Urothelium cell line (cell line): Measurements from ENCODE around the gene DGCR6.
"Not testable (repeated sequence)": the region's sequence is repeated elsewhere in the genome, so short reads cannot be mapped to it uniquely, and the experiment has no call there.

Experiments
- DNase-seq: peaks from one replicate; pipeline ENCODE4 v3.0.0; 2011; ENCODE audit warnings: low spot score, mixed read lengths
- FAIRE-seq: peaks from 2 replicates; lab custom pipeline; 2011; peaks lifted over from hg19 to GRCh38; lab: Jason Lieb, UNC

The DGCR6 gene

DNA sequence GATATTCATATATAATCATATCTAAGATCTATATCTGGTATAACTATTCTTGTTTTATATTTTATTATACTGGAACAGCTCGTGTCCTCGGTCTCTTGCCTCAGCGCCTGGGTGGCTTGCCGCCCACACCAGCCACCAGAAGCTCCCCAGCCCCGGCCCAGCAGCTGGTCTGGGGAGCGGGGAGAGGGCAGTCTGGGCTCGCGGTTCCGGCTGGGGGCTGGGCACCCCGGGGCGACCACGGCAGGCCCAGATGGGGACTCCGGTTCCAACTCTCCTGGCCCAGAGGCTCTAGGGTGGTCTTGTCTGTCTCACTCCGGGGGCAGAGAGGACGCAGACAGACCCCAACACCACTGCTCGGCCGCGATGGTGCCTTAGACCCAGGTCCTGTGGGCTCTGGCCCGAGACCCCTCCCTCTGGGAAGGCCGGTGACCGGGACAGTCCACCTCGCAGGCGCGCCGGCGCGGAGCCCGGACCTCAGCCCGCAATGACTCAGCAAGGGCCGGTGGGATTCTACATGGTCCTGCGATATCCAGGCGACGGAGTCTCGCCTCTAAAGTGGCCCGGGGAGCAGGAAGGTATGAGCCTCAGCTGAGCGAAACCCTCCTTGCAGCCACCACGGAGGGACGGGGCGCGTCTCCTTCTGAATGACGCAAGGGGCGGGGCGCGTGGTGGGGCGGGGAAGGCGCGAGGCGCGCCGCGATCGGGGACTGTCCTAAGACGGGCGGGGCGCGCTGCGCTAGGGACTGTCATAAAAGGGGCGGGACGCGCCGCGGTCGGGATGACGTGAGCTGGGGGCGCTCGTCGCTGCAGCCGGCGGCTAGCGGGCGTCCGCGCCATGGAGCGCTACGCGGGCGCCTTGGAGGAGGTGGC lies at the start of gene DGCR6:
Gene DGCR6, plus strand, starts transcription at position 781 of the 870 bp plus-strand sequence. Its CDS starts 55 bp downstream, at position 836.
- DNase-seq (no peak), FAIRE-seq (peak; percentile 61)

DNA sequence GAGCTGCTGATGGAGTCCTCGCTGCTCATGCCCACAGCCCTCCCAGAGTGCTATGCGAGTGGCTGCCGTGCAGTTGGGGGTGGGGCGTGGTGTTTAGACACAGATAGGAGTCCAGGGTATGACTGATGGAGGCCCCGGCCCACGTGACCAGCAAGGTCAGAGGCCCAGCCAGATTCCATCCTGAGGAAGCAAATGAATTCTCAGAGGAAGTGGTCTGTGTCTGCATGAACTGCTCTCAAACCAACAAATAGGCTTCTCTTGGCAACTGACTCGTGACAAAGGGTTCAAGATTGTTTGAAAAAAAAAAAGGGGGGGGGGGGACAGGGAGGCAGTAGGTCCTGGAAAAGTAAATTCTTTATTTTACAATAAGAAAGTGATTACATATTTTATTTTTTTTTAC lies 46.8 kb upstream of the DGCR6 start:
- DNase-seq, FAIRE-seq: not testable (repeated sequence)

DNA sequence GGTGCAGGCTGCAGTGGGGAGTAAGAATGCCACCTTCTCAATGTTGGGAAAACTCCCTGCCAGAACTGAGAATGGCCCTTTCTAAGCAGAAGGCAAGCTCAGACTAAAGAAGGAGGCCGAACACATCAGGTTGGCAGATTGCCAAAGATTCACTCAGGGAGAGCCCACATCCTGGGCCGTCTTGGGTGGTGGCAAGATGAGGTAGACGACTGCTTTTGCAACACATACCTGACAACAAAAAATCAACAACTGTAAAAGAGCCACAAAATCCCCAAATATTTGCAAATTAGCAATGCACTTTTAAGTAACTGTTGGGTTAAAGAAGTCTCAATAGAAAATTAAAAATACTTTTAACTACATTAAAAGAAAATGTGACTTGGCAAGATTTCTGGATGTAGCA lies 24.9 kb upstream of the DGCR6 start:
- not testable (repeated sequence) for FAIRE-seq, DNase-seq

DNA sequence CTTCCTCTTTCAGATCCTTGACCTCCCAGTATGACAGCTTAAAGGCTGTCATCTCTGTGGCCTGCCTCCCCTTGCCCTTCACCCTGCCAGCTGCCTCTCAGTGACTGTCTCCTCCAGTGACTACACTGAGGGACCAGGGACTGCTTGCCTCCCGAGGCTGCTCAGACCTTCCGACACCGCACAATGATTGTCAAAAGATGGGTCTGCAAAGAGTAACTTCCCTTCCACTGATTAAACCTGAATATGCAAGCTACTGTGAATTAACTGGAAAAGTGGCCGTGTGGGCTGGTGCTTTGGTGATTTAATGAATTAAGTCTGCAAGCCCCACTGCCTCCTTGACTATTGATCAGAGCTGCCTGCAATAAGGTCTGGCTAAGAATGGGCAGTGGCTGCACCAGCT lies 21.7 kb upstream of the DGCR6 start:
- not testable (repeated sequence) for FAIRE-seq

DNA sequence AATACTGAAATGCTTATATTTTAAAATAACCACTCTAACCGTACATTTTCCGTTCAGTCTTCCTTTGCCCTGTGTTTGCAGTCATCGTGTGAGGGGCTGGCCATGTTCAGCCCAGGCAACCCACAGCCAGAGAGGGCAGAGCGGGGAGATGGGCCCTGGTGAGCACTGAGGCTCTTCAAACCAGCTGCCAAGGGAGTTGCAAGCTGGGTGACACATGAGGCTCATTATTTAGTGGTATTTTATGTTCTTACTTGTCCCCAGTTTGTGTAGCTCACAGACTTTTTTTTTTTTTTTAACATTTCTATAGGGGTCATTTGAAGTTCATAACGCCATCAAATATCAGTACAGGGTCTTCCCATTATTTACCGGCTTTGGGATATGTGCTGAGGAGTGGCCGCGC lies 18.0 kb upstream of the DGCR6 start:
- no peak for FAIRE-seq
- no peak for DNase-seq

More for the DNA sequence above, 21.7 kb upstream of the DGCR6 start:
- DNase-seq = not testable (repeated sequence)

DNA sequence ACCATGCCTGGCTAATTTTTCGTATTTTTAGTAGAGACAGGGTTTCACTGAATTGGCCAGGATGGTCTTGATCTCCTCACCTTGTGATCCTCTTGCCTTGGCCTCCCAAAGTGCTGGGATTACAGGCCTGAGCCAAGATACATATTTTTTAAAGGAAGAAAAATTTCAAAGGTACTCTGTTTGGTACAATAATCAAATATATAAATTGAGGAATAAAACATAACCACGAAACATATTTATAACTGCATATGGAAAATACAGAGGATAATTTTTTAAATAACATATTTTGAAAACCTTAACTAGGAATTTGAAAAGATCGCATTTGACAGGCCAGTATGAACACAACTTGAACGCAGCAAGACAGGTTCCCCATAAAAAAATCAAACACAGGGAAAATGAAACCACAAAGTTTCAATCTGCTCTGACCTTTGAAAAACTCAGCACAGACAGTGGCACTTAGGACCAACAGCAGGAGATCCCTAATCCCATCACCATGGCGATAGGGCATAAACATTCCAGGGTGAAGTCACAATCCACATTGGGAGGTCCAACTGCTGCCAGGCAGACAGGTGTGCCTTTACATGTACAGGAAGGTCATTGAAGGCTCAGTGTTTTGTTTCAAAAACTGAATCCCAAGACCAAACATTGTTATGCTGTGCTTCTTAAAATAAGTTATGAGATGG lies 15.5 kb upstream of the DGCR6 start:
- not testable (repeated sequence) for DNase-seq, FAIRE-seq

DNA sequence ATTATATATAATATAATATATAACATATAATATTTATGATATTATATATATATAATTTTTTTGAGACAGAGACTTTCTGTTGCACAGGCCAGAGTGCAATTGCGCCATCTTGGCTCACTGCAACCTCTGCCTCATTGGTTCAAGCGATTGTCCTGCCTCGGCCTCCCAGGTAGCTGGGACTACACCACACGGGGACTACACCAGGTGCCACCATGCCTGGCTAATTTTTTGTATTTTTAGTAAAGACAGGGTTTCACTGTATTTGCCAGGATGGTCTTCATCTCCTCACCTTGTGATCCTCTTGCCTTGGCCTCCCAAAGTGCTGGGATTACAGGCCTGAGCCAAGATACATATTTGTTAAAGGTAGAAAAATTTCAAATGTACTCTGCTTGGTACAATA lies 12.3 kb upstream of the DGCR6 start:
- DNase-seq, FAIRE-seq: not testable (repeated sequence)

DNA sequence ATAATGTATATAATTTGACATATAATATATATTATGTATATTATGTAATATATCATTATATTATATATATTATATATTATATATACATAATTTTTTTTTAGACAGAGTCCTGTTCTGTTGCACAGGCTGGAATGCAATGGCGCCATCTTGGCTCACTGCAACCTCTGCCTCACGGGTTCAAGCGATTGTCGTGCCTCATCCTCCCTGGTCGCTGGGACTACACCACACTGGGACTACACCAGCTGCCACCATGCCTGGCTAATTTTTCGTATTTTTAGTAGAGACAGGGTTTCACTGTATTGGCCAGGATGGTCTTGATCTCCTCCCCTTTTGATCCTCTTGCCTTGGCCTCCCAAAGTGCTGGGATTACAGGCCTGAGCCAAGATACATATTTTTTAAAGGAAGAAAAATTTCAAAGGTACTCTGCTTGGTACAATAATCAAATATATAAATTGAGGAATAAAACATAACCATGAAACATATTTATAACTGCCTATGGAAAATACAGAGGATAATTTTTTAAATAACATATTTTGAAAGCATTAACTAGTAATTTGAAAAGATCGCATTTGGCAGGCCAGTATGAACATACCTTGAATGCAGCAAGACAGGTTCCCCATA lies 10.0 kb upstream of the DGCR6 start:
- not testable (repeated sequence) for FAIRE-seq, DNase-seq

DNA sequence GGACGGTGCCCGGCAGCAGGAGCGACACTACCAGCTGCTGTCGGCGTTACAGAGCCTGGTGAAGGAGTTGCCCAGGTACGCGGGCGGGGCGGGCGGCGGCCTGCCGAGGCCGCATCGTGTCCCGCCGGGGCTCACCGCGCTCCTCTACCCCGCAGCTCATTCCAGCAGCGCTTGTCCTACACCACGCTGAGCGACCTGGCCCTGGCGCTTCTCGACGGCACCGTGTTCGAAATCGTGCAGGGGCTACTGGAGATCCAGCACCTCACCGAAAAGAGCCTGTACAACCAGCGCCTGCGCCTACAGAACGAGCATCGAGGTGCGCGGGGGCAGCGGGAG lies 258 bp downstream of the DGCR6 start:
- DNase-seq, FAIRE-seq: not testable (repeated sequence)

DNA sequence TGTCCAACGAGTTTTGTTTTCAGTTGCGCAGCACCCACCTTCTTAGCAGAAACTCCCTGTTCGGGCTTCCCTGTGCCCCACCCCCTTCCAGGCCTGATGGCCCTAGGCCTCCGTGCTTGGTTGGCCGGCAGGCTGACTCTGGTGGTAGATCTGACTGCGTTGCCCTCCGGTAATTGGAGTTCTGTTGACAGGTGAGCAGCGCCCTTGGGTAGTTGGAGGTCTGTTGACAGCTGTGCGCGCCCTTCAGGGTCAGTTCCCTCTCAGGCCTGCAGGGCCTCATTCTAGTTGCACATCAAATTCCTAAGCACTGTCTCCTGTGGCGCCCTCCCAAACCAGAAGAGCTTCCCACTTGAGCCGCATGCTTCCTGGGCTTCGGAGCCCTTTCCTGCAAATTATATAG lies 776 bp downstream of the DGCR6 start:
- peak; percentile 55 for FAIRE-seq
- DNase-seq = no peak

DNA sequence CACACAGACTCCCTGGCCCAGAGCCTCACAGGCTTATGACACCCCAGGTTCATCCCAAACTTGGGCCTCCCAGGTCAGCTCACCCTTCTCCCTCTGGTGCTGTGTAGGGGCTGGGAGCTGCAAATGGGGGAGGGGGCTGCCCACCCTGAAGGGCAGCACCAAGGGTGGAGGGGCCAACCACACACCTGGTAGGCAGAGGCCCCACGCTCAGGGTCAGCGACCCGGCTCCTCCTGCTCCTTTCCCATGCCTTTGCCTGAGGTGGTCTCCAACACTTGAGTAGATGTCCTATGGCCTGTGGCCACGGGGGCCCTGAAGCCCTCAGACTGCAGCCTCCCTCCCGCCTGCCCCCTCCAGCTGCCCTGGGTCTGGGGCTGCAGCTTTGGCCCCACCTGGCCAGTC lies 3.4 kb downstream of the DGCR6 start:
- DNase-seq = no peak
- no peak for FAIRE-seq

DNA sequence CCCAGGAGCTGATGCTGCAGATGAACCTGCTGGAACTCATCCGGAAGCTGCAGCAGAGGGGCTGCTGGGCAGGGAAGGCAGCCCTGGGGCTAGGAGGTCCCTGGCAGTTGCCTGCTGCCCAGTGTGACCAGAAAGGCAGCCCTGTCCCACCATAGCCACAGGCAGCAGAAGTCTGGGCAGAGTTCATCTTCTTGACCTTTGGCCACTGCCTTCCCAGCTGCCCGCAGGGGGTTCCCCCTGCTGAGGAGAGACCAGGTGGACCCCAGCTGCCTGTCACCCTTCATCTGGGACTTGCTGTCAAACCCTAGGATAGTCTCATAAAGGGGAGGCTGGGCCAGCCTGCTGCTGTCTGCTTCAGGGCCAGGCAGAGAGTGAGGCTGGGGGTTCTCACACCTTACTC lies 5.4 kb downstream of the DGCR6 start:
- not testable (repeated sequence) for FAIRE-seq, DNase-seq

DNA sequence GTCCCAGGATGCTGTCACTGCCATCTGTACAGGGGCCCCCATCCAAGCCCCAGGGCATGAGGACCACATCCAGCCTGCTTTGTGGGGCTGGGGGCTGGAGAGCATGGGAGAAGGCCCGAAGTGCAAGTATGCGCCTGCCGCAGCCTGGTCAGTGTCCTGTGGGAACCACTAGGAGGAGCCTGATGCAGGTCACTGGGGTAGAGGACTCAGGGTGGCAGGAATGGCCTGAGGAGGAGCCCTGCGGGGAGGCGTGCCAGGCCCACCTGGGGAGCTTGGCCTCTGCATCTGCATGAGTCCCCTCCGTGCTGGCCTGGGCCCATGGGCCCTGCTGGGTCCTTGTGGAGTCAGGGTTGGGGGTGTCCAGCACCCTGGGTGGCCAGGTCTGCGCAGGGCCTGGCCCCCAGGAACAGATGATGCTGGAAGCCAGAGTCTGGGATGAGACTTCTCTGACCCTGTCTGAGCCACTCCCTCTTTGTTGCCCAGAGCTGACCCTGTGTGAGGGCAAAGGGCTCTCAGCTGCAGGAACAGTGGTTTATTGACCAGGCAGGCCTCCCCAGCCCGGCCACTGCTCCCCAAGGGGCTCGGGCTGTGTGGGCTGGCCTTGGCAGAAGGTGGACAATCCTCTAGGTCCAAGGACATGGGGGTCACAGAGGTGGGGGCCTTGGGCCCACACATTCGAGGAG lies 6.3 kb downstream of the DGCR6 start:
- not testable (repeated sequence) for FAIRE-seq, DNase-seq

DNA sequence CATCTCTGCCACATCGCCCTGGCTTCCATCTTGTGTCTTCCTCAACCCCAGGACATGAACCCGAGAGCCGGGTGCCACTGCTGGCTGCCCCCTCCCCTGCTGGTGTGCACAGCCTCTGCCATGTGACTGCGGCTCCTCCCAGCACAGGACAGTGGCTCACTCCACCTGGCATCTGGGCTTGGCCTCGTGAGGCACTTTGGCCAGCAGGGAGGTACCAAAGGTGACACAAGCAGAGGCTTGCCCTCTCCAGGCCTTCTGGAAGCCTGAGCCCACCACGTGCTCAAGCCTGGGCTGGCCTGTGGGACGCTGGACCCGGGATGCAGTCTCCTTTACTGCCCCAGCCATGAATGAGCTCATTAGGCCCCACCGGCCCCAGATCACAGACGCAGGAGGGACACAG lies 8.4 kb downstream of the DGCR6 start:
- not testable (repeated sequence) for DNase-seq

DNA sequence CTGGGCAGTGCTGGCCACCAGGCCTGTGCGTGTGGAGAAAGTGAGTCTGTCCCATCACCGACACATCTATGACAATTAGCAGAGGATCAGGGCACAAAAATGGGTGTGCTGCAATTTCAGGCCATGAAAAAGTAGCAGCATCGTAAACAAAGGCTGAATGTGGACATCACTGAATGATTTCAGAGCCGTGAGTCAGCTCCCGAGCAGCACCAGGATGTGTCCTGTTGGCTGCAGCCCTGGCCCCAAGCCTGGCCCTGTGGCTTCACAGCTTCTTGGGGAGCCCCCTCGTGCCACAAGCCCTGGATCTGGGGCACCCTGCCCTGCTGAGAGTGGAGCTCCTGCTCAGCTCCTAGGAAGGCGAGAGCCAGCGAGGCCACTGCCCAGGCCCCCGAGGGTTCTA lies 9.4 kb downstream of the DGCR6 start:
- FAIRE-seq = peak; percentile 86
- not testable (repeated sequence) for DNase-seq

More for the DNA sequence above, 8.4 kb downstream of the DGCR6 start:
- peak; percentile 5 for FAIRE-seq

DNA sequence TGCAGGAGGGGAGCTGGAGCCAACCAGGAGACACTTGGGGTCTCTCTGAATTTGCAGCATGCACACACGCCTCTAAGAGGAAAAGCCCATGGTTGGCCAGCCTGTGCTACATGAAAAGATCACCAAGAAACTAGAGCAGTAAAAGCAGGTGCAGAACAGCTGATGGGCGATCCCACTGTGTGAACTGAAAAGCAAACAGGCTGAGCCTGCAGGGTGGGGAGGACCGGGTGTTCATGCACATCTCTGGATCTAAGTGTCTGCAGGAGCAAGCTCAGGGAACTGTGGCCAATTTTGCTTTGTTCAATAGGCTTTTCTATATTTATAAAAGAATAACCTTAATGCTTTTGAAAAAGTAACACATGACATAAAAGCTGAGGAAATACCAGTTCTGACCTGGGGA lies 11.7 kb downstream of the DGCR6 start:
- not testable (repeated sequence) for FAIRE-seq, DNase-seq

DNA sequence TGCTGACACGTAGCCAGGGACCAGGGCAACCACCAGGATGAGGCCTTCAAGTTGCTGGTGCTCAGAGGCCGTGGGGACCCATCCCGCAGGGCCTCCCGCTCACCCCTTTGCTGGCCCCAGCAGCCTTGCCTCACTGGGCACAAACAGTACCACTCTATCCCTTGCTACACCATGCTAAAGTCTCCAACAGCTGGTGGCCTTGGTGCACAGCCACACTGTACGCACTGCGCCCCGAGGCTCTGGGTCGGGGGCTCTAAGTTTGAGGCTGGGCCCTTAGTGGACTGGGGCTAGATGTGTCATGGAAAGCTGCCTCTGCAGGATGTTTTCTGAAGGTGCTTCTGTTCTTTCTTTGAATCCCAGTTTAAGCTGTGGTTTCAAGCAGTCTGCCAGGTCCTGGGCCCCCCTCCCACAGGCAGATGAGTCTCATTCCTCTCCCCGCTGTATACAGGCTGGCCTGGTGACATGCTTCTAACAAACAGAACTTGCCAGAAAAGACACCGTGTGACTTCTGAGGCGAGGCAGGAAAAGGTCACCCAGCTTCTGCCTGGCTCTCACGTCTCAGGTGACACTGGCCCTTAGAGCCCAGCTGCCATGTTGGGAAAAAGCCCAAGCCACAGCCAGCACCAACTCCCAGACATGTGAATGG lies 14.3 kb downstream of the DGCR6 start:
- not testable (repeated sequence) for DNase-seq, FAIRE-seq

DNA sequence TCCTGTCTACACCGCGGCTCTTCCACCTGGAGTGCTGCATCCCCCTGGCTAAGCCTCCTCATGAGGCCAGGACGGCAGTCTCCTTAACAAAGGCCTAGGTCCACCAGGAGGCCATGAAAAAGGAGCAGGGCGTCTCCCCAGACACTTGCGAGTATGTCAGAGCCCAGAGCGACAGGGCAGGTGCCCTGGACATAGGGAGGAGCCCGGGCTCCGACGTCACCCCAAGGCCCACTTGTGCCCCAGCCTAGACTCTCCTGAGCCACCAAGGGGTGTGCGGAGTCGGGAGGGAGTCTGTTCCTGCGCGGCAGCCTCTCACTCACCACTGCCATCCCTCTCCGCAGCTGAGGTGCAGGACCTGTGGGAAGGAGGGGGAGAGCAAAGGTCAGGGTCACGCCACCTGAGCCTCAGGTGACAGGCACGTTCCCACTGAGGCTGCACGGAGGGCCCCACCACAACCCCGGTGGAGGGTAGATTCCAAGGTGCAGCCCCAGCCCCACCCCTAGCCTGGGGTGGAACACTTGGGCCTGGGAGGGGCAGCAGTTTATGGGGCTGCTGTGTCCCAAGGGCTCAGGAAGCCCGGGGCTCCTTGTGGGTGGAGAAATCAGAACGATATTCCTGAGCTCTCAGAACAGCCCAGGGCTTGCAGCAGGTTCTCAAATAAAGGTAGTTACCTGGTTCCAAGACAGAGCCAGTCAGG lies 19.4 kb downstream of the DGCR6 start:
- DNase-seq (no peak), FAIRE-seq (no peak)

DNA sequence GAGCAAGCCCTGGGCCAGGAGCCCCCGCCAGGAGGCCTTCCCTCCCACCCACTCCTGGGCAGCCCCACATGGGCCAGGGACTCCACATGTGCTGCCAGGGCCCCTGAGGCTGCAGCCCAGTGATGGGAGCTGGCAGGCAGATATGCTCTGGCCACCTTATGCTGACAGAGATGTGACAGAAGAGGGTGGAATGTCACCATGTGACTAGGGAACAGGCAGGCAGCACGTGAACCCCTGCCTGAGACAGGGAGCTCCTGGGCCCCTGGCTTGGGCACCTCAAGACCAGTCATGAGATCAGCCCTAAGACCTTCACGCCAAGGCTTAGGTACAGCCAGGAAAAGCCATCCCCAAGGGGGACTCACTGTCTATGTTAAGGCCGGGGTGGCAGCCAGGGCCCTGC lies 20.9 kb downstream of the DGCR6 start:
- DNase-seq (no peak), FAIRE-seq (no peak)

DNA sequence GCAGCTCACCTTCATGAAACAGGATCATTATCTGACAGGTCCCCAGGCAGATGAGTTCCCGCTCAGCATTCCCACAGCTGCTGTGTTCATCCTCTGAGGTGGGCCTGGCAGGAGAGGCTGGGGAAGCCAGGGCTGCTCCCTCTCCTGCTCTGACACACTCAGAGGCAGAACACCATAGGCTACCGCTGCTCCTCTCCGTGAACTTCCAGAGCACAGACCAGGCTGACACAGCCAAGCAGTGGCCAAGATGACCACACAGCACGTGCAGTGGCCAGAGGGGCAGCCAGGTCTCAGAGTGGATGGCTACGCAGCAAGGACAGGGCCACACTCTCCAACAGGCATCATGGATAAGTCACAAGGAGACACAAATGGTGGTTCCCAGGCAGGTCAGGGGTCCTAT lies 21.5 kb downstream of the DGCR6 start:
- no peak for FAIRE-seq
- no peak for DNase-seq
